ENCODE results near the gene ING5.

The ING5 gene

DNA sequence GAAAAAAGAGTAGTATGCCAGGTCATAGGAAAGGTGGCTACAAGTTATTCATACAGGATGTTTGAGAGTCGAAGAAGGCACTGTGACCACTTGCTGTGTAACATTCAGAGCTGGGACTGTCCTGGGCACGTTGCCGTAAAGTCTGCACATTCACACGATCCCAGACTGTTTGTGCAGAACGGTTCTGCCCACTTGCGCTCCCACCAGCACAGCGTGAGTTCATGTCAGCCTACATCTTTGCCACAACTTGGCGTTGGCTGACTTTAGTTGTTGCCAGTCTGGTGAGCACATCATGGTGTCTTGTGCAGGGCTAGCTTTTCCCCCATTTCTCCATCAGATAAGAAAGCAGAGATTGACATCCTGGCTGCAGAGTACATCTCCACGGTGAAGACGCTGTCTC is 7.0 kb downstream of the ING5 start:
- no peak for DNase-seq (ENCODE audit: low read depth)
- TF ChIP-seq POLR2A (IDR thresholded peaks at IDR 0.05; ENCODE audit: extremely low read depth, insufficient read length) = no peak
- TF ChIP-seq MYC (IDR thresholded peaks at IDR 0.05; ENCODE audit: low read depth, low read length) = no peak
- TF ChIP-seq MAX (IDR thresholded peaks at IDR 0.05; ENCODE audit: low read depth, low read length) = no peak
- no peak for TF ChIP-seq CTCF (IDR thresholded peaks at IDR 0.05; ENCODE audit: low read depth, low read length)
- H3K4me3 ChIP-seq (ENCODE audit: low read depth, low read length) = no peak overlapping the region

DNA sequence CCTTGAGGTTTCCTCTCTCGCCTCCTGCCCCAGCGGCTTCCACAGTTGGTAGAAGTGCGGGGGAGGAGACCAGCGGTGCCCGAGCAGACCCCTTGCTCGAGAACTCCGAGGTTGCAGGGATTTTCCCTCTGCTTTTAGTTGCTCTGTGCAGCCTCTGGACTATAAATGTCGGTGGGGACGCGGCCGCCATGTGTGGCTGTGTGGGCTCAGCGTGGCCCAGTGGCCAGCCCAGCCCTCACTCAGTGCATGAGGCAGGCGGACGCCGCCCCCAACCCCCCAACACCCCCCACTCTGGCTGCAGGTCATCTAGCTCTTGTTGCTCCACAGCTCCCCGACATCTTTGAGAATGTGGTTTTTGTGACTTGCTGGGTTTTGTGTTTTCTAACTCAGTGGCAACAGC is 17.3 kb downstream of the ING5 start:
- no peak for DNase-seq (ENCODE audit: low read depth)
- no peak for TF ChIP-seq MYC (IDR thresholded peaks at IDR 0.05; ENCODE audit: low read depth, low read length)
- no peak for TF ChIP-seq CTCF (IDR thresholded peaks at IDR 0.05; ENCODE audit: low read depth, low read length)
- TF ChIP-seq MAX (IDR thresholded peaks at IDR 0.05; ENCODE audit: low read depth, low read length) = no peak
- no peak for TF ChIP-seq POLR2A (IDR thresholded peaks at IDR 0.05; ENCODE audit: extremely low read depth, insufficient read length)
- no peak overlapping the region for H3K4me3 ChIP-seq (ENCODE audit: low read depth, low read length)

DNA sequence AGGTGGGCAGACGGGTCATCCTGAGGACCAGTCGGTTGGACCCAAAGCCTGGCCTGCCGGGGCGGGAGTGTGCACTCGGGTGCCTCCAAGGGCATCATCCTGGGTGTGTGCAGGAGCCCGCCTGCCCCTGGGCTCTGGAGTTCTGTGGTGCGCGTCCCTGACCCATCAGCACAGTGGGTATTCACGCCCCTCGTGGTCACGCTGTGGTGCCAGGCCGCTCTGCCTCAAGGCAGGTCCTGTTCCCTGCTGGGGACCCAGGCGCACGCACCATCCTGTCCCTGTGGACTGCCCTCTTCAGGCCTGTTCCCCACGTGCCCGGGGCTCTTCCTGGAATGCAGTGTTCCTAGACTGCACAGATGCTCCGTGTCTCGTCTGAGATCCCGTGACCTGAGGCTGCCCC is 18.3 kb downstream of the ING5 start:
- no peak for TF ChIP-seq MYC (IDR thresholded peaks at IDR 0.05; ENCODE audit: low read depth, low read length)
- no peak for TF ChIP-seq CTCF (IDR thresholded peaks at IDR 0.05; ENCODE audit: low read depth, low read length)
- no peak for TF ChIP-seq MAX (IDR thresholded peaks at IDR 0.05; ENCODE audit: low read depth, low read length)
- TF ChIP-seq POLR2A (IDR thresholded peaks at IDR 0.05; ENCODE audit: extremely low read depth, insufficient read length) = no peak
- no peak overlapping the region for H3K4me3 ChIP-seq (ENCODE audit: low read depth, low read length)
- no peak for DNase-seq (ENCODE audit: low read depth)

DNA sequence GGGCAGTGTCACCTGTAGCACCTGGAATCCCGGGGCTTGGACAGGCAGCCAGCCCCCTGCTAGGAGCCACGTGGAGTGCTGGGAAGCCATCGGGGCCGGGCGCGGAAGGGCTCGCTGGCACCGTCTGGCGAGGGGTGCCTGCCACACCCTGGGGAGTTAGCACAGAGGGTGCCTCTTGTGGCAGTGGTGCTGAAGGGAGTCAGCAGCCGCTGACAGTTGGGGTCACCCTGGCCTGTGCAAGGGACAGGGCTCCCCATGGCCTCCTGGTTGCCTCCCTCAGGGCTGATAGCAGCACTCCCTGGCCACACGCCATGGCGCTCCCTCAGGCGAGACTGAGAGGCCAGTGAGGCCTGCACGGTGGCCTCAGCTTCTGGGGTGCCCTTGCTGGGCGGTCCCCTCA is 18.7 kb downstream of the ING5 start:
- H3K4me3 ChIP-seq (ENCODE audit: low read depth, low read length) = no peak overlapping the region
- no peak for DNase-seq (ENCODE audit: low read depth)
- no peak for TF ChIP-seq CTCF (IDR thresholded peaks at IDR 0.05; ENCODE audit: low read depth, low read length)
- TF ChIP-seq MAX (IDR thresholded peaks at IDR 0.05; ENCODE audit: low read depth, low read length) = no peak
- no peak for TF ChIP-seq POLR2A (IDR thresholded peaks at IDR 0.05; ENCODE audit: extremely low read depth, insufficient read length)
- no peak for TF ChIP-seq MYC (IDR thresholded peaks at IDR 0.05; ENCODE audit: low read depth, low read length)

GRCh38 chr2:241721852-241722251 is 20.0 kb downstream of the ING5 start:
- no peak for TF ChIP-seq CTCF (IDR thresholded peaks at IDR 0.05; ENCODE audit: low read depth, low read length)
- TF ChIP-seq POLR2A (IDR thresholded peaks at IDR 0.05; ENCODE audit: extremely low read depth, insufficient read length) = no peak
- no peak for TF ChIP-seq MAX (IDR thresholded peaks at IDR 0.05; ENCODE audit: low read depth, low read length)
- TF ChIP-seq MYC (IDR thresholded peaks at IDR 0.05; ENCODE audit: low read depth, low read length) = no peak
- DNase-seq (ENCODE audit: low read depth) = no peak
- H3K4me3 ChIP-seq (ENCODE audit: low read depth, low read length) = no peak overlapping the region

All from NB4 (cell line).